ENCODE data around the gene MTARC2.

DNA sequence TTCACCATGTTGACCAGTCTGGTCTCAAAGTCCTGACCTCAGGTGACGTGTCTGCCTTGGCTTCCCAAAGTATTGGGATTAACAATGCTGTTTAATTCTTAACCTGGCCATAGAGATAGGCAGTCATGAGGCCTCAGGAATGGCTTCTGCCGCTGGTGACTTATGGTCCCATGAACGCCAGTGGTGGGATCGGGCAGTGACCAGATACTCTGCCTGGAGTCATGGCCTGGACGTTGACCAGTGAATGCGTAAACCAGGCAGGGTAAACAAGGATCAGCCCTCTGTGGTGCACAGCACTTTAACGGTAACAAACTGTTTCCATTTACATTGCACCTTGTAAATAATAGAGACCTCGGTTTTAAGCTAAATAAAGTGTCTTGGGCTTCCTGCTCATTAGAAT, 61.6 kb downstream of the MTARC2 start:
- TF ChIP-seq POLR2A (IDR thresholded peaks at IDR 0.05; ENCODE audit: low read depth, low read length) (no peak), POLR2AphosphoS5 (IDR thresholded peaks at IDR 0.05; ENCODE audit: low read depth, low read length) (no peak), TAF1 (IDR thresholded peaks at IDR 0.05; ENCODE audit: borderline replicate concordance, low read depth, low read length) (no peak)
